ENCODE results near the gene CNDP1.

The CNDP1 gene

DNA sequence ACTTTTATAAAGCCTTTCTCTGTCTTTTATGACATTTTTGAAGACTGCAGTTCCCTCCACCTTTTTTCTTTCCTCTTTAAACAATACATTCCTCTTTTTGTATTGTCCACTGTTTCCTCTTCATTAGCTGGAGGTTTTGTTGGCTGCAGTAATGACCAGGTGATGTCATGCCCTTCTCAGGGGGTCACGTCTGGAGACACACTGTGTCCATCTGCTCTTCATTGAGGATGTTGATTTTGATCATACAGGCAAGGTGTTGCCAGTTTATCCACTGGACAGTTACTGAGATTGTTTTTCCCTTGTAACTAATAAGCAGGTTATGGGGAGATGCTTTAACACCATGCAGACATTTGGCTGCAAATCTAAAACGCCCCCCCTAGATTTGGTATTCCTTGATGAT lies 83.2 kb downstream of the CNDP1 start:
- DNase-seq (ENCODE audit: low read depth in 1 of 2, low spot score in 1 of 2) = no peak

DNA sequence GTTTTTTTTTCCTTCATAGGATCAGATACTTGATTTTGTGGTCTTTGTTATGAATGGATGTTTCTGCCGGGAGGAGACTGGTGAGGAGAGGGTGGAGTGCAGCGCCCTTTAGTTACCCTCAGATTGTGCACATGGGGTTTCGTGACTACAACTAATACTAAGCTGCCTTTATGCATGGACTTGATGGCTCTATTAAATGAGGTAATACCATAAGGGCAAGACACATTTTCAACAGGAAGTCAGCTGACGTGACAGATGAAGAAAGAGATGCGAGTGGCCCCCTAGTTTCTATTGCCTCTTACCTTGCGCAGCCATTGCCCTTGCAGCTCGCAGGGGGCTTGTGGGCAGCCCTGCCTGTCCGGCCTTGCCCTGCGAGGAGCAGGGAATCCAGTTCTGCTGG lies 87.8 kb downstream of the CNDP1 start:
- DNase-seq (ENCODE audit: low read depth in 1 of 2, low spot score in 1 of 2) = no peak

DNA sequence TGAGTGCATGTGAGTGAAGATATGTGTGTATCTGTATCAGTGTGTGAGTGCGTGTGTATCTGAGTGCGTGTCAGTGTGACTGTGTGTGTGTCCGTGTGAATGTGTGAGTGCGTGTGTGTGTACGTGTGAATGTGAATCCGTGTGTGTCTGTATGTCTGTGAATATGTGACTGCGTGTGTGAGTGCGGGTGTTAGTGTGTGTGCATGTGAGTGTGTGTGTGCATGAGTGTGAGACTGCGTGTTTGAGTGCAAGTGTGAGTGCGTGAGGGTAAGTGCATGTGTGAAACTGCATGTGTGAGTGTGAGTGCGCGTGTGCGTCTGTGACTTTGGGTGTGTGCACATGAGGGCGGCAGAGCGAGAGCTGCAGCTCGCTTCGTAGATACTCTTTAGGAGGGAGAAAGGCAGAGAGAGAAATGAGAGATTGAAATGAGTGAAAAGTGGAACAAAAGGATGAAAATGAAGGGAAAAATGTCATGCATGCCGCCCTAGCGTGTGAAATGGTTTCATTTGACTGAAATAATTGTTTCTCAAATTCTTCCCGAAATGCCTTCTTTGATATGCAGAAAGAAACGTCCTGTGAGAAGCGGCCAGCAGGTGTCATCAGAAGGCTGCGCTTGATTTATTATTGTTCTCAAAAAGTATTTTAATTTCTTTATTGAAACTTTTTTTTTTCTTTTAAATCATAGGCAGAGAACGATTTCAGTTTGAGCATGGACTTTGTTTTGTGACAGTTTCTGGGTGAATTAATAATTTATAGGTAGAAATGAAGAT lies 88.9 kb downstream of the CNDP1 start:
- no peak for DNase-seq (ENCODE audit: low read depth in 1 of 2, low spot score in 1 of 2)

DNA sequence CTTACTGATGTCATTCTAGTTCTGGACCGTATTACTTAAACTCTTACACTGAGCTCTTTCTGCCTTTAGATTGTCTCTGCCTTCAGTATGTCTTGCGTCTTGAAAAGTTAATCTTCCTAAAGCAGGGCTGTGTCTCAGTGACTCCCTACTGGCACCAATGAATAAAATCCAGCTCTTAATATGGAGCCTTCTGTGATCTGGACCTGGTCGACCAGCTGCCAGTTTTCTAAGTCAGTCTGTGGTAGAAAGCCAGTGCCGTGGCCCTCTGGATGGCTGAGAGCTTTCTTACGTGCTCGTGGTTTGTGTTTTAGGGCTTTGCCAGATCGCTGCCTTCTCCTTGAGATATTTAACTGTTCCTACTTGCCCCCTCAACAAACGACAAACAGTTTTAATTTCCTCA lies 90.2 kb downstream of the CNDP1 start:
- DNase-seq (ENCODE audit: low read depth in 1 of 2, low spot score in 1 of 2) = no peak

DNA sequence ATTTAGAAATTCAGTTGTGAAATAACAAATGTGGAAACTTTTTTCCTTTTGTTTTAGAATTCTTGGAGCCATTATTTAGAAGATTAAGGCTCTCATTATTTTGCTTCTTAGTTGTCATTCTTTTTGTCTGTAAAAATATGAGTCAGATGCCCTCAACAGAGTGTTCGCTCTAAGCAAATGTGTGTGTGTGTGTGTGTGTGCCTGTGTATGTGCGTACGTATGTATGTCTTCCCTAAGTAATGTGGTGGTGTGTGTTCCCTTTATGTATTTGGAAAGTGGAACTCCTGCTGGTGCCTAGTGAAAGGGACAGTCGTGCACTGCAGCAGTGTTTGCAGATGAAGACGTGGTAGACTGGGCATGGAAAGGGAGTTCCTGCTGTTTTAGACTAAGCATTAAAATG lies 90.9 kb downstream of the CNDP1 start:
- DNase-seq (ENCODE audit: low read depth in 1 of 2, low spot score in 1 of 2) = no peak

DNA sequence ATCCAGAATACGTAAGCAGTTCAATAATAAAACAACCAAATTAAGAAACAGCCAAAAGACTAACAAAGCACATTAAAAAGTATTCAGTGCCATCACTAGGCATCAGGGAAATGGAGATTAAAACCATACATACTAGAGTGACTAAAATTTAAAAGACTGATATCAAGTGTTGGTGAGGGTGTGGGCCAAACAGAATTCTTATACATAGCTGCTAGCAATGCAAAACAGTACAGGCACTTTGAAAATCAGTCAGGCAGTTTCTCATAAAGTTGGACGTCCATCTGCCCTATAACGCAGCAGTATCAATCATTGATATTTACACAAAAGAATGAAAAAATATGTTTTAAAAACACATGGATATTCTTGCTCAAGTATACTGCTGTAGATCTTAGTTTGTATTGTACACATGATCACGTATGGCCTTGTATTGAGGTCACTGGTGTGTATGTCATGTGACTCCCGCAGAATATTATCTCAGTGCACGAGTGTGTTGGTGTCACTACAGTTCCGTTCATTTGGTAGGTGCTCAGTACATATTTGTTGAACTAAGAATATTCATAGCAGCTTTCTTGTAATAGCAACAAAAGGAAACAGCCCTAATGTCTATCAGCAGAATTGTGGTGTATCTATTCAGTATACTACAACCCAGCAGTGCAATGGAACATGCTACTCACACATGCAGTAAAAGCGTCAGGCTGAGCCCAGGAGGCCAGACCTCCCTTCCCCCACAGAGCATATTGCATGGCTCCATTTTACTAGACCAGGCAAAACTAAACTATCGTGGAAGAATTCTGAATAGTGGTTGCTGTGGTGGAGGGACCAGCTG lies 92.0 kb downstream of the CNDP1 start:
- DNase-seq (ENCODE audit: low read depth in 1 of 2, low spot score in 1 of 2) = no peak

DNA sequence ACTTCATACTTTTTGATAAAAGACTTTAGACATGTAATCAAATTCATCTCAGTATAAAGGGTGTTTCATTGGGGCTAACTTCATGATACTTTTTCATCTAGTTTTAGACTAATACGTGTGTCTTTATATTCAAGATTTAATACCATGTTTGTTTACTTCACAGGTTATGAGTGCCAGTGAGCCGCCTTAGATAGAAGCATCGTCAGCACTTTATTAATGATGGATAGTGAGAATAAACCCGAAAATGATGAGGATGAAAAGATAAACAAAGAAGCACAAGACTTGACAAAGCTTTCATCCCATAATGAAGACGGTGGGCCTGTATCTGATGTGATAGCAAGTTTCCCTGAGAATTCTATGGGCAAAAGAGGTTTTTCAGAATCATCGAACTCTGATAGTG lies 96.5 kb downstream of the CNDP1 start:
- DNase-seq (ENCODE audit: low read depth in 1 of 2, low spot score in 1 of 2) = no peak

DNA sequence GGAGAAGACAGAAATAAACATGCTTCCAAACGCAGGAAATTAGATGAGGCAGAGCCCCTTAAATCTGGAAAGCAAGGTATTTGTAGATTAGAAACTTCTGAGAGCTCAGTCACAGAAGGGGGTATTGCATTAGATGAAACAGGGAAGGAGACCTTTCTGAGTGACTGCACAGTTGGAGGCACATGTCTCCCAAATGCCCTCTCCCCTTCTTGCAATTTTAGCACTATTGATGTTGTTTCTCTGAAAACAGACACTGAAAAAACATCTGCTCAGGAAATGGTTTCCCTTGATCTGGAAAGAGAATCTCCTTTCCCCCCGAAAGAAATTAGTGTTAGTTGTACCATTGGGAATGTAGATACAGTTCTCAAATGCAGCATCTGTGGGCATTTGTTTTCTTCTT lies 96.9 kb downstream of the CNDP1 start:
- DNase-seq (ENCODE audit: low read depth in 1 of 2, low spot score in 1 of 2) = no peak

DNA sequence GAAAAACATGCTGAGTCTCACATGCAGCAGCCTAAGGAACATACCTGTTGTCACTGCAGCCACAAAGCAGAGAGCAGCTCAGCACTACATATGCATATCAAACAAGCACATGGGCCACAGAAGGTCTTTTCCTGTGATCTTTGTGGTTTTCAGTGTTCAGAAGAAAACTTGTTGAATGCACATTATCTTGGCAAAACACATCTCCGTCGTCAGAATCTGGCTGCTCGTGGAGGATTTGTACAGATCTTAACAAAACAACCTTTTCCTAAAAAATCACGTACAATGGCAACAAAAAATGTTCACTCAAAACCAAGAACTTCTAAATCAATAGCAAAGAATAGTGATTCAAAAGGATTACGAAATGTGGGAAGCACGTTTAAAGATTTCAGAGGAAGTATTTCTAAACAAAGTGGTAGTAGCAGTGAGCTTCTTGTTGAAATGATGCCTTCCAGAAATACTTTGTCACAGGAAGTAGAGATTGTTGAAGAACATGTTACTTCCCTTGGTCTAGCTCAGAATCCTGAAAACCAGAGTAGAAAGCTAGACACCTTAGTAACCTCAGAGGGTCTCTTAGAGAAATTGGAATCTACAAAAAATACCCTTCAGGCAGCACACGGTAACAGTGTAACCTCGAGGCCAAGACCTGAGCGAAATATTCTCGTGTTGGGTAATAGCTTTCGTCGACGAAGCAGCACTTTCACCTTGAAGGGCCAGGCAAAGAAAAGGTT lies 97.5 kb downstream of the CNDP1 start:
- no peak for DNase-seq (ENCODE audit: low read depth in 1 of 2, low spot score in 1 of 2)

DNA sequence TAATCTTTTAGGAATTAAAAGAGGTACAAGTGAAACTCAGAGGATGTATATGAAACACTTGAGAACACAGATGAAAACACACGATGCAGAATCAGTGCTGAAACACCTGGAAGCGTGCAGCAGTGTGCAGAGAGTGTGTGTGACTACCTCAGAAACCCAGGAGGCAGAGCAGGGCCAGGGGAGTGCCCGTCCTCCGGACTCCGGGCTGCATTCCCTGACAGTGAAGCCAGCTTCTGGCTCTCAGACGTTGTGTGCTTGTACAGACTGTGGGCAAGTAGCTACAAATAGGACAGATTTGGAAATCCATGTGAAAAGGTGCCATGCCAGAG lies 98.0 kb downstream of the CNDP1 start:
- no peak for DNase-seq (ENCODE audit: low read depth in 1 of 2, low spot score in 1 of 2)

DNA sequence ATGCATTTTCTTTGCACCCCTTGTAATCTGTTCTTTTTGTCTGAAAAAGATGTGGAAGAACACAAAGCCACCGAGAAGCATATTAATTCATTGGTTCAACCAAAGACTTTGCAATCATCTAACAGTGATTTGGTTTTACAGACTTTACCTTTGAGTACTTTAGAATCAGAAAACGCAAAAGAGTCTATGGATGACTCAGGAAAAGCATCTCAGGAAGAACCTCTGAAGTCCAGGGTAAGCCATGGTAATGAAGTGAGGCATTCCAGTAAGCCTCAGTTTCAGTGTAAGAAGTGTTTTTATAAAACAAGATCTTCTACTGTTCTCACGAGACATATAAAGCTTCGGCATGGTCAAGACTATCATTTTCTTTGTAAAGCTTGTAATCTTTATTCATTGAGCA lies 98.6 kb downstream of the CNDP1 start:
- DNase-seq (ENCODE audit: low read depth in 1 of 2, low spot score in 1 of 2) = no peak

DNA sequence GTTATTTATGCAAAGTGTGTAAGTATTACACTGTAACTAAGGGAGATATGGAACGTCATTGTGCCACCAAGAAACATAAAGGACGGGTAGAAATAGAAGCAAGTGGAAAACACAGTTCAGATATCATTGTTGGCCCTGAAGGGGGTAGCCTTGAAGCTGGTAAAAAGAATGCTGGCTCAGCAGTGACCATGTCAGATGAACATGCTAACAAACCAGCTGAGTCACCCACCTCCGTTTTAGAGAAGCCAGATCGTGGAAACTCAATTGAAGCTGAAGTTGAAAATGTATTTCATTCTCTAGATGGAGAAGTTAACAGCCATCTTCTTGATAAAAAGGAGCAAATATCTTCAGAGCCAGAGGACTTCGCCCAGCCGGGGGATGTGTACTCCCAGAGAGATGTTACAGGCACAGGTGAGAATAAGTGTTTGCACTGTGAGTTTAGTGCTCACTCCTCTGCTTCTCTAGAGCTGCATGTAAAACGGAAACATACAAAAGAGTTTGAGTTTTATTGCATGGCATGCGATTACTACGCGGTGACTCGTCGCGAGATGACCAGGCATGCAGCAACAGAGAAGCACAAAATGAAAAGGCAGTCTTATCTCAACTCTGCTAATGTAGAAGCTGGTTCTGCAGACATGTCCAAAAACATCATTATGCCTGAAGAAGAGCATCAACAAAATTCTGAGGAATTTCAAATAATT lies 99.5 kb downstream of the CNDP1 start:
- DNase-seq (ENCODE audit: low read depth in 1 of 2, low spot score in 1 of 2) = no peak

DNA sequence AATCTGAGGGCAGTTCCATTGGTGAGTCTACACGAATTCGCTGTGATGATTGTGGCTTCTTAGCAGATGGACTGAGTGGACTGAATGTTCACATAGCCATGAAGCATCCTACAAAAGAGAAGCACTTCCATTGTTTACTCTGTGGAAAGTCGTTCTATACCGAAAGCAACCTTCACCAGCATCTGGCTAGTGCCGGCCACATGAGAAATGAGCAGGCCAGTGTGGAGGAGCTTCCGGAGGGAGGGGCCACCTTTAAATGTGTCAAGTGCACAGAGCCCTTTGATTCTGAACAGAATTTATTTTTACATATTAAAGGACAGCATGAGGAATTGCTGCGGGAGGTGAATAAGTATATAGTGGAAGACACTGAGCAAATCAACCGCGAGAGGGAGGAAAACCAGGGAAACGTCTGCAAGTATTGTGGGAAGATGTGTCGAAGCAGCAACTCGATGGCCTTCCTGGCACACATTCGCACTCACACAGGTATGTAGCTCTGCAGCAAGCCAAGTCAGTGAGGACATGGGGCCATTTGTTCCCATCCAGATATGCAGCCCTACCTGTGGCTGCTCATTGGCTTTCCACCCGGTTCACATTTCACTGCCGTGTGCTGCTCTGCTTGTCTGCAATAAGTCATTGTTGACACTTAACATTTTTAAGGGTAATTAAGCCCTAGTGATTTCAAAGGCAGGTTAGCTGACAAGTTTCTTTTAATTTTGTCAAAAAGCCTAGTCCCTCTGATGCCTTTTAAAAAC lies 101.1 kb downstream of the CNDP1 start:
- no peak for DNase-seq (ENCODE audit: low read depth in 1 of 2, low spot score in 1 of 2)

All from activated CD4-positive, alpha-beta T cell treated with anti-CD3 and anti-CD28 coated beads, Interleukin-2, amount 50 U/mL, for 24 hours (primary cell).